GM21737 (cell line): Measurements from ENCODE around the gene CP.
A peak's percentile ranks its signal among the peaks of the same experiment; 100 is the strongest.
"Not testable (repeated sequence)": the region's sequence is repeated elsewhere in the genome, so short reads cannot be mapped to it uniquely, and the experiment has no call there.

ENCODE experiments used
- ATAC-seq: cut with Tn5 transposase; IDR thresholded peaks from one replicate; pipeline ENCODE4 v1.9.1; 2021; ENCODE audit warnings: mild to moderate bottlenecking, moderate library complexity; ENCODE audit not compliant: unreplicated experiment

Gene CP

GRCh38 chr3:149227591-149228268 lies 6.1 kb upstream of the CP start:
- ATAC-seq, result no peak

- no peak for ATAC-seq
These were observed 5.1 kb upstream of the CP start for GRCh38 chr3:149226776-149227175.

- ATAC-seq, result peak; percentile 94
These were observed 3.3 kb upstream of the CP start for GRCh38 chr3:149224736-149225594.

- ATAC-seq, result no peak
These were observed 1.8 kb upstream of the CP start for GRCh38 chr3:149223461-149223820.

GRCh38 chr3:149219380-149220121 lies 2.1 kb downstream of the CP start:
- ATAC-seq, result not testable (repeated sequence)

GRCh38 chr3:149217347-149217746 lies 4.3 kb downstream of the CP start:
- ATAC-seq, result no peak

- ATAC-seq, result no peak
These were observed 5.3 kb downstream of the CP start for GRCh38 chr3:149216193-149216869.

- ATAC-seq, result no peak
These were observed 6.1 kb downstream of the CP start for GRCh38 chr3:149215515-149215914.

GRCh38 chr3:149214702-149215101 lies 6.9 kb downstream of the CP start:
- ATAC-seq, result no peak

GRCh38 chr3:149212386-149212785 lies 9.2 kb downstream of the CP start:
- ATAC-seq, result no peak

GRCh38 chr3:149209431-149209830 lies 12.2 kb downstream of the CP start:
- no peak for ATAC-seq

- no peak for ATAC-seq
These were observed 14.2 kb downstream of the CP start for GRCh38 chr3:149207475-149207874.

- ATAC-seq, result no peak
These were observed 17.1 kb downstream of the CP start for GRCh38 chr3:149204390-149204991.

GRCh38 chr3:149203758-149204157 lies 17.9 kb downstream of the CP start:
- ATAC-seq, result peak; percentile 99

- ATAC-seq, result no peak
These were observed 22.2 kb downstream of the CP start for GRCh38 chr3:149199474-149199873.

GRCh38 chr3:149198611-149199010 lies 23.0 kb downstream of the CP start:
- no peak for ATAC-seq

GRCh38 chr3:149197669-149198068 lies 24.0 kb downstream of the CP start:
- ATAC-seq, result no peak

- not testable (repeated sequence) for ATAC-seq
These were observed 24.6 kb downstream of the CP start for GRCh38 chr3:149196805-149197592.

- no peak for ATAC-seq
These were observed 26.4 kb downstream of the CP start for GRCh38 chr3:149195221-149195620.

- ATAC-seq, result no peak
These were observed 33.1 kb downstream of the CP start for GRCh38 chr3:149188494-149188893.
